Ovary (tissue), 9 donors: ENCODE results near the gene PKD1L1. TPM values are rescaled to one million over a fixed set of nuclear protein-coding genes. Genes with fewer than 3 reads are reported as not detected.
"Not testable (repeated sequence)": the region's sequence is repeated elsewhere in the genome, so short reads cannot be mapped to it uniquely, and the experiment has no call there.

Source experiments
- DNase-seq, 5 donors: peaks; one replicate each; pipeline ENCODE4 v3.0.0-alpha.2; 2019 to 2020
- H3K27ac ChIP-seq, 2 donors: fragments of 200-600 bp; one replicate each; pipeline versions ENCODE4 v1.5.1 to v1.8.0; 2019 to 2022
- H3K27me3 ChIP-seq: fragments of 200-600 bp; one replicate; pipeline ENCODE4 v1.8.0; 2022
- H3K36me3 ChIP-seq: fragments of 200-600 bp; sonication (generic); one replicate; pipeline ENCODE4 v1.5.1; 2019
- H3K4me1 ChIP-seq: one replicate; pipeline ENCODE4 v1.8.1; 2013; ENCODE audit warnings: mild to moderate bottlenecking, moderate library complexity; ENCODE audit not compliant: insufficient read depth
- H3K4me3 ChIP-seq: fragments of 200-600 bp; sonication (generic); one replicate; pipeline ENCODE4 v1.5.1; 2017
- H3K9me3 ChIP-seq, 2 donors: fragments of 200-600 bp in 1 of 2; sonication (generic) in 1 of 2; one replicate each; pipeline versions ENCODE4 v1.5.1 to v1.8.1; 2013 to 2019; ENCODE audit warnings: mild to moderate bottlenecking in 1 of 2, moderate library complexity in 1 of 2
- CTCF ChIP-seq, 3 donors: fragments of 450-650 bp in 2 of 3; fragments of 200-600 bp in 1 of 3; IDR thresholded peaks; one replicate each; pipeline versions ENCODE4 v1.5.1 to v1.8.0; 2016 to 2022; ENCODE audit warnings: antibody characterized with exemption in 3 of 3, mild to moderate bottlenecking in 1 of 3
- EP300 ChIP-seq: sonication (generic); formaldehyde crosslinking; IDR thresholded peaks from one replicate; pipeline ENCODE4 v1.6.1; 2017; ENCODE audit warnings: antibody characterized with exemption
- POLR2A ChIP-seq: fragments of 450-650 bp; IDR thresholded peaks from one replicate; pipeline ENCODE4 v1.6.1; 2017; ENCODE audit warnings: antibody characterized with exemption, mild to moderate bottlenecking, moderate library complexity
- WGBS, 3 donors: extraction: QIAGEN DNeasy Blood & Tissue Kit in 1 of 3; methylation state at CpG; one replicate each; pipeline versions ENCODE4 v1.1.5 to v1.1.7; 2013 to 2017; 5-methylcytosine and 5-hydroxymethylcytosine counted together
- intact Hi-C, 4 donors: fragments of 100-400 bp; cut with DNase I; formaldehyde crosslinking; loops; one replicate each; pipeline versions ENCODE4 v1.11.0 to v1.15.1; 2022 to 2023
- polyA plus RNA-seq, 2 donors: library from polyadenylated mRNA; stranded (reverse); fragments of 200-250 nt in 1 of 2; fragments of 350-450 nt in 1 of 2; fragmentation: Illumina TruSeq in 1 of 2; extraction: RNeasy Lipid Tissue Mini Kit (QIAGEN cat#74804) in 1 of 2; gene quantifications; one replicate each; pipeline ENCODE4 v1.2.3, GENCODE V29; 2013 to 2014
- total RNA-seq, 7 donors: library from RNA; depleted of rRNA in 2 of 7; stranded (reverse); fragments of >200 nt in 2 of 7; fragmentation: NEBNext Ultra II Directional in 3 of 7; extraction: Animal tissue kit (Norgen Biotek cat#: 25700) in 3 of 7; gene quantifications; one replicate each; pipeline versions ENCODE4 v1.1.0 to v1.2.4, GENCODE V29; 2016 to 2023
- donor health status: DM: no; HTN: no; CAD: no; lungs with moderate emphysema.
- donor health status: DM: no; HTN: no; CAD: no.
- donor health status: Bipolar disorder and iron deficiency.
- donor health status: DM: yes; HTN: yes; CAD: no.
- donor health status: DM: no; HTN: no; CAD: no.
- donor health status: DM: yes; HTN: yes; CAD: no.

The PKD1L1 gene
- total and polyA plus RNA-seq, 9 donors: 0.11 to 0.48 (median 0.22) TPM

GRCh38 chr7:47755248-47755647 lies 193.0 kb downstream of the PKD1L1 start:
- TF ChIP-seq POLR2A (no peak), EP300 (no peak), CTCF (IDR thresholded peaks at IDR 0.05) (no peak)
- H3K36me3 ChIP-seq: no peaks in the 10 kb centered on the region
- intact Hi-C loops: no loop called here
- H3K4me3 ChIP-seq: no peak overlapping the region
- DNase-seq: no peak
- 56 to 76% (median 60%) methylated on average over 3 of the region's 3 CpGs for WGBS, 3 donors
- peaks cover 10% of the 10 kb centered on the region for H3K4me1 ChIP-seq
- no peaks in the 10 kb centered on the region for H3K27me3 ChIP-seq
- no peaks in the 10 kb centered on the region for H3K9me3 ChIP-seq
- no peak overlapping the region for H3K27ac ChIP-seq

- H3K27ac ChIP-seq, H3K36me3 ChIP-seq, H3K4me1 ChIP-seq, H3K9me3 ChIP-seq, H3K27me3 ChIP-seq, DNase-seq, H3K4me3 ChIP-seq, intact Hi-C loops: not testable (repeated sequence)
- WGBS, 3 donors: 78 to 85% (median 79%) methylated on average over 5 of the region's 5 CpGs
Measured at GRCh38 chr7:47751724-47752123, 196.5 kb downstream of the PKD1L1 start.

- Histone ChIP-seq H3K27ac (no peak overlapping the region), H3K9me3 (no peaks in the 10 kb centered on the region), H3K27me3 (no peaks in the 10 kb centered on the region), H3K4me3 (no peak overlapping the region), H3K36me3 (no peaks in the 10 kb centered on the region), H3K4me1 (no peaks in the 10 kb centered on the region)
- intact Hi-C loops: no loop called here
- no peak for DNase-seq
- TF ChIP-seq EP300 (no peak), CTCF (IDR thresholded peaks at IDR 0.05) (no peak), POLR2A (no peak)
- 48 to 64% (median 57%) methylated on average over 5 of the region's 5 CpGs for WGBS, 3 donors
Measured at GRCh38 chr7:47751043-47751442, 197.2 kb downstream of the PKD1L1 start.

- 74 to 83% (median 82%) methylated on average over 7 of the region's 7 CpGs for WGBS, 3 donors
- no peak overlapping the region for H3K27ac ChIP-seq
- no peak for DNase-seq
Measured at GRCh38 chr7:47748041-47748440, 200.2 kb downstream of the PKD1L1 start.

GRCh38 chr7:47747160-47747559 lies 201.1 kb downstream of the PKD1L1 start:
- Histone ChIP-seq H3K4me1 (no peaks in the 10 kb centered on the region), H3K27me3 (no peaks in the 10 kb centered on the region), H3K36me3 (no peaks in the 10 kb centered on the region), H3K9me3 (no peaks in the 10 kb centered on the region), H3K4me3 (no peak overlapping the region), H3K27ac (no peak overlapping the region)
- intact Hi-C loops: no loop called here
- DNase-seq: no peak
- WGBS, 3 donors: 91 to 95% (median 94%) methylated on average over 6 of the region's 6 CpGs
- TF ChIP-seq POLR2A: no peak
- TF ChIP-seq EP300: no peak
- TF ChIP-seq CTCF (IDR thresholded peaks at IDR 0.05): no peak

More at GRCh38 chr7:47748041-47748440, 200.2 kb downstream of the PKD1L1 start:
- no peak for TF ChIP-seq POLR2A
- TF ChIP-seq CTCF (IDR thresholded peaks at IDR 0.05): no peak
- Histone ChIP-seq H3K4me3 (no peak overlapping the region), H3K36me3 (no peaks in the 10 kb centered on the region), H3K9me3 (no peaks in the 10 kb centered on the region), H3K27me3 (no peaks in the 10 kb centered on the region), H3K4me1 (no peaks in the 10 kb centered on the region)
- intact Hi-C loops: no loop called here
